Astrocyte (in vitro differentiated cells and primary cell): ENCODE measurements around the gene RAB11FIP3. TPM values are rescaled to one million over a fixed set of nuclear protein-coding genes. Genes with fewer than 3 reads are reported as not detected.

Experiments used
- DNase-seq: peaks from one replicate; pipeline ENCODE4 v3.0.0-alpha.2; 2010; ENCODE audit warnings: low read depth
- FAIRE-seq: peaks from 2 replicates; lab custom pipeline; 2011; peaks lifted over from hg19 to GRCh38; lab: Jason Lieb, UNC
- H2AFZ ChIP-seq: 2 replicates; pipeline ENCODE4 v1.6.0; 2012; ENCODE audit warnings: low read depth, low read length, inconsistent platforms
- H3K27ac ChIP-seq: 2 replicates; pipeline ENCODE4 v1.5.1; 2011; ENCODE audit warnings: low read depth, low read length, inconsistent platforms
- H3K27me3 ChIP-seq: 2 replicates; pipeline ENCODE4 v1.6.0; 2011; ENCODE audit warnings: low read length, inconsistent platforms; ENCODE audit not compliant: insufficient read depth
- H3K36me3 ChIP-seq: 2 replicates; pipeline ENCODE4 v1.5.1; 2011; ENCODE audit warnings: low read length, inconsistent platforms; ENCODE audit not compliant: insufficient read depth
- H3K4me1 ChIP-seq: 2 replicates; pipeline ENCODE4 v1.5.1; 2011; ENCODE audit warnings: low read length, inconsistent platforms; ENCODE audit not compliant: insufficient read depth
- H3K4me2 ChIP-seq: 2 replicates; pipeline ENCODE4 v1.6.0; 2012; ENCODE audit warnings: low read length, inconsistent platforms
- H3K4me3 ChIP-seq: 2 replicates; pipeline ENCODE4 v1.5.1; 2011; ENCODE audit warnings: low read depth, mild to moderate bottlenecking, low read length, inconsistent platforms; ENCODE audit not compliant: insufficient read depth
- H3K79me2 ChIP-seq: 2 replicates; pipeline ENCODE4 v1.6.0; 2012; ENCODE audit warnings: mild to moderate bottlenecking, low read length, inconsistent platforms; ENCODE audit not compliant: insufficient read depth
- H3K9ac ChIP-seq: 2 replicates; pipeline ENCODE4 v1.6.0; 2012; ENCODE audit warnings: mild to moderate bottlenecking, low read length, inconsistent platforms
- H3K9me3 ChIP-seq: 2 replicates; pipeline ENCODE4 v1.5.1; 2012; ENCODE audit warnings: low read depth, mild to moderate bottlenecking, low read length, inconsistent platforms; ENCODE audit not compliant: insufficient read depth
- H4K20me1 ChIP-seq: 2 replicates; pipeline ENCODE4 v1.6.0; 2012; ENCODE audit warnings: low read length, inconsistent platforms; ENCODE audit not compliant: insufficient read depth
- H3K27ac Mint-ChIP-seq: one replicate; pipeline ENCODE4 v1.8.0; 2021; ENCODE audit warnings: mild to moderate bottlenecking, mixed read lengths; ENCODE audit not compliant: unreplicated experiment
- H3K27me3 Mint-ChIP-seq: one replicate; pipeline ENCODE4 v1.8.0; 2021; ENCODE audit warnings: low read depth, mixed read lengths; ENCODE audit not compliant: unreplicated experiment
- H3K36me3 Mint-ChIP-seq: one replicate; pipeline ENCODE4 v1.8.0; 2021; ENCODE audit warnings: low read depth, mixed read lengths; ENCODE audit not compliant: unreplicated experiment
- H3K4me1 Mint-ChIP-seq: one replicate; pipeline ENCODE4 v1.8.0; 2021; ENCODE audit warnings: low read depth, mixed read lengths; ENCODE audit not compliant: unreplicated experiment
- H3K4me3 Mint-ChIP-seq: one replicate; pipeline ENCODE4 v1.8.0; 2021; ENCODE audit warnings: mild to moderate bottlenecking, moderate library complexity, mixed read lengths; ENCODE audit not compliant: unreplicated experiment
- H3K9me3 Mint-ChIP-seq: one replicate; pipeline ENCODE4 v1.8.0; 2021; ENCODE audit warnings: mild to moderate bottlenecking, mixed read lengths; ENCODE audit not compliant: unreplicated experiment
- CTCF ChIP-seq: IDR thresholded peaks from 2 replicates; pipeline ENCODE4 v1.5.1; 2011; ENCODE audit warnings: low read depth, mild to moderate bottlenecking, inconsistent platforms, low read length, moderate library complexity; ENCODE audit not compliant: insufficient read depth
- EZH2 ChIP-seq: IDR thresholded peaks from 2 replicates; pipeline ENCODE4 v1.6.1; 2012; ENCODE audit warnings: mild to moderate bottlenecking, low read length, inconsistent platforms; ENCODE audit not compliant: insufficient read depth
- total RNA-seq: library from RNA; stranded (reverse); gene quantifications from 2 replicates; pipeline ENCODE4 v1.2.1, GENCODE V29; 2021

The RAB11FIP3 gene
- total RNA-seq, 1 donor from 2014 or later = 21.2 TPM

GRCh38 chr16:528111-529011, 102.9 kb downstream of the RAB11FIP3 start:
- peak overlapping the region; percentile 80 for H3K27ac ChIP-seq
- Mint-ChIP-seq H3K27me3 (no peaks in the 10 kb centered on the region), H3K4me1 (peaks cover 15% of the 10 kb centered on the region), H3K4me3 (peak overlapping the region; percentile 91), H3K27ac (peak overlapping the region; percentile 80), H3K9me3 (no peaks in the 10 kb centered on the region), H3K36me3 (peaks cover 3% of the 10 kb centered on the region)
- H3K9me3 ChIP-seq = no peaks in the 10 kb centered on the region
- peaks cover 77% of the 10 kb centered on the region for H4K20me1 ChIP-seq
- TF ChIP-seq CTCF (no peak), EZH2 (no peak)
- peaks cover 37% of the 10 kb centered on the region for H3K4me1 ChIP-seq
- H3K4me2 ChIP-seq = peak overlapping the region; percentile 89
- H3K27me3 ChIP-seq = no peaks in the 10 kb centered on the region
- DNase-seq (peak; percentile 55), FAIRE-seq (no peak)
- no peaks in the 10 kb centered on the region for H3K36me3 ChIP-seq
- peaks cover 80% of the 10 kb centered on the region for H3K79me2 ChIP-seq
- H3K9ac ChIP-seq = peak overlapping the region; percentile 95
- H3K4me3 ChIP-seq = peak overlapping the region; percentile 77
- H2AFZ ChIP-seq = no peak overlapping the region

GRCh38 chr16:529012-529575, 103.6 kb downstream of the RAB11FIP3 start:
- H3K27ac ChIP-seq = peak overlapping the region; percentile 80
- Mint-ChIP-seq H3K9me3 (no peaks in the 10 kb centered on the region), H3K4me3 (peak overlapping the region; percentile 91), H3K27me3 (no peaks in the 10 kb centered on the region), H3K4me1 (peaks cover 14% of the 10 kb centered on the region), H3K36me3 (peaks cover 3% of the 10 kb centered on the region), H3K27ac (peak overlapping the region; percentile 80)
- peaks cover 84% of the 10 kb centered on the region for H3K79me2 ChIP-seq
- H3K4me1 ChIP-seq = peaks cover 37% of the 10 kb centered on the region
- H4K20me1 ChIP-seq = peaks cover 82% of the 10 kb centered on the region
- no peak for FAIRE-seq
- no peaks in the 10 kb centered on the region for H3K9me3 ChIP-seq
- DNase-seq = no peak
- peak overlapping the region; percentile 89 for H3K4me2 ChIP-seq
- H3K4me3 ChIP-seq = peak overlapping the region; percentile 77
- H3K9ac ChIP-seq = peak overlapping the region; percentile 95
- H3K36me3 ChIP-seq = no peaks in the 10 kb centered on the region
- no peak overlapping the region for H2AFZ ChIP-seq
- no peak for TF ChIP-seq CTCF
- TF ChIP-seq EZH2 = no peak
- no peaks in the 10 kb centered on the region for H3K27me3 ChIP-seq
